Kasumi-1 (cell line): ENCODE results near the gene PCDHGA6.
"Not testable (repeated sequence)": the region's sequence is repeated elsewhere in the genome, so short reads cannot be mapped to it uniquely, and the experiment has no call there.

Source experiments
- DNase-seq, 2 experiments: peaks; one replicate each; lab custom pipeline; 2025; lab: John Stamatoyannopoulos, UW

The PCDHGA6 gene

DNA sequence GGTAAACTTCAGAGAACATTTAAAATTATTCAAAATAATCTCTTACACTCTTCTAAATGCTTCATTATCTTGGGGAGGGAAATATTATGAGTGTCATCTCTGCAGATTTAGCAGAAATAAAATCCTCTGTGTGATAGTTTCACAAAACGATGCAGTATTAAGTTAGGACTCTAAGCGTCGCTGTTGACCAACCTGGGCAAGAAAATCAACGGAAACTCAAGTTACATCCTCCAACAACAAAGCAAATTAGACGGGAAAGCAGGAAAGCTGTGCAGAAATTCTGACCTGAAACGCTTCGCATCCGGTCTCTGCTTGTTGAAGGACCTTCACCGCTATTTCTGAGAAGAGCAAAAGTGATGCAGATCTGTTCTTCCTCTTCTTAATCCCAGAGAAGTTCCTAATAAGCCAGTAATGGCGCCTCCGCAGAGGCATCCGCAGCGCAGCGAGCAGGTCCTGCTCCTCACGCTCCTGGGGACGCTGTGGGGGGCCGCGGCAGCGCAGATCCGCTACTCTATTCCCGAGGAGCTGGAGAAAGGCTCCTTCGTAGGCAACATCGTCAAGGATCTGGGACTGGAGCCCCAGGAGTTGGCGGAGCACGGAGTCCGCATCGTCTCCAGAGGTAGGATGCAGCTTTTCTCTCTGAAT is at the start of gene PCDHGA6:
TSS of gene PCDHGA6 (plus strand) at position 219 of the 645 bp plus-strand sequence. CDS start at position 412, 193 bp downstream.
- no peak for DNase-seq

DNA sequence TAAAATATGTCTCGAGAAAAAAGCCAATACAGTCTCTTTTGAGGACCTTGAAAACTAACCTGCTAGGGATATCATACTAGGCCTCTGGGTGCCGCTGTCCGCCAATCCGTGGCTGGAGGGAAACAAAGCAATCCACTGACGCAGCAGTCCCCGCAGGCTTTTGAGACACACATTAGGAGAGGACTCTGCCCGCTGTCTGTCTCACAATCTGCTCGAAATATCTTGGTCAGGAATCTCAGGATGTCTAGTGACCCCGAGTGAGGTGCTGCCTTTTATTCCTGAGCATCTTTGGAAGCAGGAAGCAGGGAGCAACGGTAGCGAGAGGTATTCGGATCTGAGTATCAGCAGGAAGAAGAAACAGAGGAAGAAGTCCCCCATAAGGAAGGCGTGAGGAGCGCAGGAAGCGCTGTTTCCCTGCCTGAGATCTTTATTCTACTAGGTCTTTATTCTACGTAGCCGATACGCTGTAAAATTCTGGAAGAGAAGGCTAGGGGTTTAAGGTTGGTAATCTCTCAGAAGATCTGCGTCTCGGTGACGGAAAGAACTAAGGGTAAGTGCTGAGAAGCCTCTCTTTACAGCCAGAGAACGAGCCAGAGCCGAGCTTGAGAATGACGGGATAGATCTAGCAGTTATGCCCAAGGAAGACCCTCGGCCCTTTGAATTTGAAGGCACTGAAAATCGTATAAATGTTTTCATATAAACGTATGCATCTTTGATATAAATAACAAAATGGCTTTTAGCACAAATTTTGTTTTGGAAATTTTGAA is 47.4 kb upstream of the PCDHGA6 start:
- no peak for DNase-seq

- no peak for DNase-seq
Observed at GRCh38 chr5:141328231-141328630, 45.5 kb upstream of the PCDHGA6 start.

DNA sequence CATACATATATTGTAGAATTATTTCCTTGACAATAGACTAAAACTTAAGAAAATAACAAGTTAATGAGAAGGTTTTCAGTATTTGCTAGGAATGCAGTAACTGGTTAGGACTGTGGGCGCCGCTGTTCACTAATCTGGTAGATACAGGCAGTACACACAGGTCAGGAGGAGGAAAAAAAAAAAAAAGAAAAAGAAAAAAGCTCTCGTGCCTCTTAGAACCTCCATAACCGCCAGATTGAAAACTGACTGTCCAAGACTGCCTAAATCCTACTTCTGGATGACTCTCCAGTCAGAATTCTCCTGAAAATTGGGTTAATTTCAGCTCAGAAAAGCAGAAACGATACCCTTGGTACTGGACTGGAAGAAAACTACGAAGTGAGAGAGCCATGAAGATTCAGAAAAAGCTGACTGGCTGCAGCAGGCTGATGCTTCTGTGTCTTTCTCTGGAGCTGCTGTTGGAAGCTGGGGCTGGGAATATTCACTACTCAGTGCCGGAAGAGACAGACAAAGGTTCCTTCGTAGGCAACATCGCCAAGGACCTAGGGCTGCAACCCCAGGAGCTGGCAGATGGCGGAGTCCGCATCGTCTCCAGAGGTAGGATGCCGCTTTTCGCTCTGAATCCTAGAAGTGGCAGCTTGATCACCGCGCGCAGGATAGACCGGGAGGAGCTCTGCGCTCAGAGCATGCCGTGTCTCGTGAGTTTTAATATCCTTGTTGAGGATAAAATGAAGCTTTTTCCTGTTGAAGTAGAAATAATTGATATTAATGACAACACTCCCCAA is 43.2 kb upstream of the PCDHGA6 start, which contains the start of gene PCDHGA1:
TSS of gene PCDHGA1 (plus strand) at position 216 of the 782 bp plus-strand sequence.
- DNase-seq = no peak

GRCh38 chr5:141332571-141332970 is 41.1 kb upstream of the PCDHGA6 start:
- not testable (repeated sequence) for DNase-seq

DNA sequence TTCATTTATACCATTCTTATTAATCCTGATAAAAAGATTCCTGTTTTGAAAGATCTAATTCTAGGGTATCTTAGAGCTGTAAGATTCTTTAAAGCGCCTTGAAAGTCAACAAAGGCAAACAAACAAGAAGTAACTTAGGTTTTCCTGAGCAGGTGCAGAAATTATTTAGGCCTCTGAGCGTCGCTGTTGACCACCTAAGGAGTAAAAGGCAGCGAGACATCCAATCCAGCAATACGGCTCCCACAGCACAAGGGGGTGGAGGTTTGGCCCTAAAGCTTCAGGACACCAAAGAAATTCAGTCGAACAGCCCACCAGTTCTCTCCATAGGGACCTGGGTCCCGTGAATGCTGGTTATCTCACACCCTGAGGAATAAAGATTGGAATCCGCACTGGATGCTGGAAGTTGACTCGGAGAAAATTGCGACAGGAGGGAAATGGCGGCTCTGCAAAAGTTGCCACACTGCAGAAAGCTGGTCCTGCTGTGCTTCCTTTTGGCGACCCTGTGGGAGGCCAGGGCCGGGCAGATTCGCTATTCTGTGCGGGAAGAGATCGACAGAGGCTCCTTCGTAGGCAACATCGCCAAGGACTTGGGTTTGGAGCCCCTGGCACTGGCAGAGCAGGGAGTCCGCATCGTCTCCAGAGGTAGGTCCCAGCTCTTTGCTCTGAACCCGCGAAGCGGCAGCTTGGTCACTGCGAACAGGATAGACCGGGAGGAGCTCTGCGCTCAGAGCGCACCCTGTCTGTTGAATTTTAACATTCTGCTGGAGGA is 35.0 kb upstream of the PCDHGA6 start, which contains the start of gene PCDHGA2:
TSS of gene PCDHGA2 (plus strand) at position 223 of the 769 bp plus-strand sequence.
- no peak for DNase-seq

DNA sequence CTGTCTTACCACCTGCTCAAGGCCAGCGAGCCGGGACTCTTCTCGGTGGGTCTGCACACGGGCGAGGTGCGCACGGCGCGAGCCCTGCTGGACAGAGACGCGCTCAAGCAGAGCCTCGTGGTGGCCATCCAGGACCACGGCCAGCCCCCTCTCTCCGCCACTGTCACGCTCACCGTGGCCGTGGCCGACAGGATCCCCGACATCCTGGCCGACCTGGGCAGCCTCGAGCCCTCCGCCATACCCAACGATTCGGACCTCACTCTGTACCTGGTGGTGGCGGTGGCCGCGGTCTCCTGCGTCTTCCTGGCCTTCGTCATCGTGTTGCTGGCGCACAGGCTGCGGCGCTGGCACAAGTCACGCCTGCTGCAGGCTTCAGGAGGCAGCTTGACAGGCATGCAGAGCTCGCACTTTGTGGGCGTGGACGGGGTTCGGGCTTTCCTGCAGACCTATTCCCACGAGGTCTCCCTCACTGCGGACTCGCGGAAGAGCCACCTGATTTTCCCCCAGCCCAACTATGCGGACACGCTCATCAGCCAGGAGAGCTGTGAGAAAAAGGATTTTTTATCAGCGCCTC is 32.8 kb upstream of the PCDHGA6 start:
- not testable (repeated sequence) for DNase-seq

- DNase-seq = no peak
Observed at GRCh38 chr5:141342773-141343172, 30.9 kb upstream of the PCDHGA6 start.

- DNase-seq = no peak
Observed at GRCh38 chr5:141343242-141343952, 30.3 kb upstream of the PCDHGA6 start, which contains the start of gene PCDHGA3. PCDHGA3 (plus strand) TSS chr5:141343829; CDS start chr5:141344034, 205 bp downstream.

- DNase-seq = no peak
Observed at GRCh38 chr5:141343953-141344463, 29.7 kb upstream of the PCDHGA6 start.

DNA sequence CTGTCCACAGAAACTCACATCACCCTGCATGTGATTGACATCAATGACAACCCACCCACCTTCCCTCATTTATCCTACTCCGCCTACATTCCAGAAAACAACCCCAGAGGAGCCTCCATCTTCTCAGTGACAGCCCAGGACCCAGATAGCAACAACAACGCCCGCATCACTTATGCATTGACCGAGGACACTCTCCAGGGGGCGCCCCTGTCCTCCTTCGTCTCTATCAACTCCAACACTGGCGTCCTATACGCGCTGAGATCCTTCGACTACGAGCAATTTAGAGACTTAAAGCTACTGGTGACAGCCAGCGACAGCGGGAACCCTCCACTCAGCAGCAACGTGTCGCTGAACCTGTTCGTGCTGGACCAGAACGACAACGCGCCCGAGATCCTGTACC is 28.4 kb upstream of the PCDHGA6 start:
- no peak for DNase-seq

GRCh38 chr5:141346017-141346416 is 27.7 kb upstream of the PCDHGA6 start:
- DNase-seq = not testable (repeated sequence)

GRCh38 chr5:141349917-141350619 is 23.6 kb upstream of the PCDHGA6 start, which contains the start of gene PCDHGB1:
PCDHGB1 (plus strand) TSS chr5:141350099; CDS start chr5:141350261, 162 bp downstream.
- no peak for DNase-seq

- no peak for DNase-seq
Observed at GRCh38 chr5:141351591-141351990, 22.1 kb upstream of the PCDHGA6 start.

- no peak for DNase-seq
Observed at GRCh38 chr5:141354900-141355469, 18.7 kb upstream of the PCDHGA6 start, which contains the start of gene PCDHGA4. PCDHGA4 (plus strand) TSS chr5:141355021; CDS start chr5:141355108, 87 bp downstream.

- DNase-seq = no peak
Observed at GRCh38 chr5:141355641-141356040, 18.1 kb upstream of the PCDHGA6 start.

DNA sequence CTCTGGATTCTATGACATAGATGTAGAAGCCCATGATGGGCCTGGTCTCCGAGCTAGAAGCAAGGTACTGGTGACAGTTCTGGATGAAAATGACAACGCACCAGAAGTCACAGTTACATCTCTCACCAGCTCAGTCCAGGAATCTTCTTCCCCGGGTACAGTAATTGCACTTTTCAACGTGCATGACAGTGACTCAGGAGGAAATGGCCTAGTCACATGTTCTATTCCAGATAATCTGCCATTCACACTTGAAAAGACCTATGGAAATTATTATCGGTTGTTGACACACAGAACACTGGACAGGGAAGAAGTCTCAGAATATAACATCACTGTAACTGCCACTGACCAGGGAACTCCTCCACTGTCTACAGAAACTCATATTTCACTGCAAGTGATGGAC is 17.6 kb upstream of the PCDHGA6 start:
- DNase-seq = no peak

DNA sequence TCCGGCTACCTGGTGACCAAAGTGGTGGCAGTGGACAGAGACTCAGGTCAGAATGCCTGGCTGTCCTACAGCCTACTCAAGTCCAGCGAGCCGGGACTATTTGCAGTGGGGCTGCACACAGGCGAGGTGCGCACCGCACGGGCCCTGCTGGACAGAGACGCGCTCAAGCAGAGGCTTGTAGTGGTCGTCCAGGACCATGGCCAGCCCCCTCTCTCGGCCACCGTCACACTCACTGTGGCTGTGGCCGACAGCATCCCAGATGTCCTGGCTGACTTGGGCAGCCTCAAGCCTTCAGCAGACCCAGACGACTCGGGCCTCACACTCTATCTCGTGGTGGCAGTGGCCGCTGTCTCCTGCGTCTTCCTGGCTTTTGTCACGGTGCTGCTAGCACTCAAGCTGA is 16.7 kb upstream of the PCDHGA6 start:
- DNase-seq = no peak

DNA sequence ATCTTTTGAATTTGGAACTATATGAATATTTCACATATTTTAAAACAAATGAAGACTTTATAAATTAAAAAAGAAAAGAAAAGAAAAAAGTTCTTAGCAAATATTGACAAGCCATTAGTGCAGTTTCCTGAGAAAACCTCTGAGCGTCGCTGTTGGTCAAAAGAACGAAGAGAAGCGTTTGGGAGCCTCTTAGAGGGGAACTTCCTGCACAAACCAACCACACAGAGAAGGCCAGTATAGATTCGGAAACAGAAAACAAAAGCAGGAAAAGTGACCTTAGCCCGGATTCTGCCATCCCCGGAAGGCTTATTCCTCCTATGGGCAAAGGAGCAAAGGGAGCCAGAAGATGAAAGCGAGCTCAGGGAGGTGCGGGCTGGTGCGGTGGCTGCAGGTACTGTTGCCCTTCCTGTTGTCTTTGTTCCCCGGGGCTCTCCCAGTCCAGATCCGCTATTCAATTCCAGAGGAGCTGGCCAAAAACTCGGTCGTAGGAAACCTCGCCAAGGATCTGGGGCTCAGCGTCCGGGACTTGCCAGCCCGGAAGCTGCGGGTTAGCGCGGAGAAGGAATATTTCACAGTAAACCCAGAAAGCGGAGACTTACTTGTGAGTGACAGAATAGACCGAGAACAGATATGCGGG is 13.8 kb upstream of the PCDHGA6 start, which contains the start of gene PCDHGB2:
TSS of gene PCDHGB2 (plus strand) at position 205 of the 637 bp plus-strand sequence. CDS start at position 347, 142 bp downstream.
- DNase-seq = no peak
